H9 (cell line): ENCODE results near the gene MRI1. TPM values are rescaled to one million over a fixed set of nuclear protein-coding genes. Genes with fewer than 3 reads are reported as not detected.

Experiments
- DNase-seq: peaks from one replicate; pipeline ENCODE4 v3.0.0-alpha.2; 2017
- H2AFZ ChIP-seq: one replicate; pipeline ENCODE4 v1.6.1; 2013; ENCODE audit warnings: mild to moderate bottlenecking, low read length, control low read depth, moderate library complexity
- H2AK5ac ChIP-seq: 2 replicates; pipeline ENCODE4 v1.6.1; 2013; ENCODE audit warnings: low read length, control low read depth, mixed read lengths; ENCODE audit not compliant: insufficient read length
- H2BK120ac ChIP-seq: one replicate; pipeline ENCODE4 v1.6.1; 2013; ENCODE audit warnings: low read depth, mild to moderate bottlenecking, low read length, control low read depth, inconsistent platforms; ENCODE audit not compliant: poor library complexity, severe bottlenecking
- H2BK12ac ChIP-seq: 2 replicates; pipeline ENCODE4 v1.6.1; 2013; ENCODE audit warnings: low read length, control low read depth, mixed read lengths, low read depth; ENCODE audit not compliant: insufficient read length
- H2BK15ac ChIP-seq: 2 replicates; pipeline ENCODE4 v1.6.1; 2013; ENCODE audit warnings: low read depth, low read length, control low read depth
- H2BK20ac ChIP-seq: one replicate; pipeline ENCODE4 v1.6.1; 2013; ENCODE audit warnings: low read depth, mild to moderate bottlenecking, low read length, control low read depth, inconsistent platforms; ENCODE audit not compliant: poor library complexity, severe bottlenecking
- H2BK5ac ChIP-seq: 2 replicates; pipeline ENCODE4 v1.6.1; 2013; ENCODE audit warnings: low read length, control low read depth, mixed read lengths; ENCODE audit not compliant: insufficient read length
- H3K14ac ChIP-seq: 2 replicates; pipeline ENCODE4 v1.6.1; 2013; ENCODE audit warnings: low read length, control low read depth; ENCODE audit not compliant: insufficient read depth
- H3K18ac ChIP-seq: 2 replicates; pipeline ENCODE4 v1.6.1; 2013; ENCODE audit warnings: low read depth, mild to moderate bottlenecking, mixed read lengths, low read length, control low read depth; ENCODE audit not compliant: insufficient read length
- H3K23ac ChIP-seq: 2 replicates; pipeline ENCODE4 v1.6.1; 2013; ENCODE audit warnings: low read length, control low read depth, mixed read lengths, low read depth; ENCODE audit not compliant: insufficient read length
- H3K23me2 ChIP-seq: 2 replicates; pipeline ENCODE4 v1.6.1; 2013; ENCODE audit warnings: low read depth, mild to moderate bottlenecking, mixed read lengths, low read length, control low read depth; ENCODE audit not compliant: insufficient read length, poor library complexity, severe bottlenecking
- H3K27ac ChIP-seq: 2 replicates; pipeline ENCODE4 v1.5.1; 2013; ENCODE audit warnings: low read length, control low read depth, mixed read lengths, low read depth; ENCODE audit not compliant: insufficient read length
- H3K27me3 ChIP-seq: 2 replicates; pipeline ENCODE4 v1.6.1; 2013; ENCODE audit warnings: low read length, control low read depth, inconsistent platforms; ENCODE audit not compliant: insufficient read depth
- H3K4ac ChIP-seq: 2 replicates; pipeline ENCODE4 v1.6.1; 2013; ENCODE audit warnings: low read depth, mild to moderate bottlenecking, control low read depth, inconsistent platforms, low read length, moderate library complexity
- H3K4me1 ChIP-seq: 2 replicates; pipeline ENCODE4 v1.6.1; 2013; ENCODE audit warnings: low read length, control low read depth, inconsistent platforms; ENCODE audit not compliant: insufficient read depth
- H3K4me2 ChIP-seq: 2 replicates; pipeline ENCODE4 v1.6.1; 2013; ENCODE audit warnings: low read length, control low read depth, mixed read lengths; ENCODE audit not compliant: insufficient read length, insufficient read depth
- H3K56ac ChIP-seq: 2 replicates; pipeline ENCODE4 v1.6.1; 2013; ENCODE audit warnings: low read depth, mild to moderate bottlenecking, mixed read lengths, low read length, control low read depth; ENCODE audit not compliant: insufficient read length
- H3K79me1 ChIP-seq: 2 replicates; pipeline ENCODE4 v1.6.1; 2013; ENCODE audit warnings: low read depth, mild to moderate bottlenecking, moderate library complexity, low read length, control low read depth, inconsistent platforms; ENCODE audit not compliant: insufficient read depth, poor library complexity, severe bottlenecking
- H3K79me2 ChIP-seq: 2 replicates; pipeline ENCODE4 v1.6.1; 2013; ENCODE audit warnings: low read length, control low read depth, inconsistent platforms; ENCODE audit not compliant: insufficient read depth
- H3K9ac ChIP-seq: 2 replicates; pipeline ENCODE4 v1.6.1; 2013; ENCODE audit warnings: low read length, control low read depth, mixed read lengths; ENCODE audit not compliant: insufficient read length; ENCODE audit errors: extremely low read depth
- H3K9me3 ChIP-seq: one replicate; pipeline ENCODE4 v1.6.1; 2013; ENCODE audit warnings: low read depth, low read length, inconsistent platforms; ENCODE audit not compliant: control insufficient read depth
- H3T11ph ChIP-seq: one replicate; pipeline ENCODE4 v1.6.1; 2013; ENCODE audit warnings: mild to moderate bottlenecking, low read length, control low read depth, inconsistent platforms
- H4K20me1 ChIP-seq: one replicate; pipeline ENCODE4 v1.6.1; 2013; ENCODE audit not compliant: control insufficient read depth, insufficient read length, insufficient read depth
- H4K5ac ChIP-seq: 2 replicates; pipeline ENCODE4 v1.6.1; 2013; ENCODE audit warnings: low read depth, mild to moderate bottlenecking, mixed read lengths, low read length, control low read depth; ENCODE audit not compliant: insufficient read length
- H4K8ac ChIP-seq: replicated peaks from 2 replicates; pipeline ENCODE4 v1.6.1; 2013; ENCODE audit warnings: low read length, control low read depth, mixed read lengths, low read depth; ENCODE audit not compliant: insufficient read length
- H4K91ac ChIP-seq: 2 replicates; pipeline ENCODE4 v1.6.1; 2013; ENCODE audit warnings: low read depth, mild to moderate bottlenecking, moderate library complexity, mixed read lengths, low read length, control low read depth; ENCODE audit not compliant: insufficient read length
- H3K27ac Mint-ChIP-seq, 3 experiments: 2 replicates in 2 of 3; 3 replicates in 1 of 3; pipeline ENCODE4 v1.8.0; 2020 to 2021; ENCODE audit warnings: mixed read lengths in 3 of 3, mild to moderate bottlenecking in 1 of 3, moderate library complexity in 1 of 3
- H3K27me3 Mint-ChIP-seq: 2 replicates; pipeline ENCODE4 v1.8.0; 2021; ENCODE audit warnings: low read depth, mild to moderate bottlenecking, moderate library complexity, mixed read lengths
- H3K36me3 Mint-ChIP-seq, 3 experiments: 2 replicates in 2 of 3; 3 replicates in 1 of 3; pipeline ENCODE4 v1.8.0; 2020 to 2021; ENCODE audit warnings: low read depth in 3 of 3, mixed read lengths in 3 of 3; ENCODE audit not compliant: insufficient read depth in 1 of 3
- H3K4me1 Mint-ChIP-seq, 2 experiments: 2 replicates each; pipeline ENCODE4 v1.8.0; 2020; ENCODE audit warnings: mixed read lengths in 2 of 2
- H3K4me3 Mint-ChIP-seq, 2 experiments: 2 replicates in 1 of 2; 3 replicates in 1 of 2; pipeline ENCODE4 v1.8.0; 2020 to 2021; ENCODE audit warnings: mild to moderate bottlenecking in 2 of 2, mixed read lengths in 2 of 2, moderate library complexity in 1 of 2
- H3K9me3 Mint-ChIP-seq, 2 experiments: 2 replicates in 1 of 2; 3 replicates in 1 of 2; pipeline ENCODE4 v1.8.0; 2020; ENCODE audit warnings: mild to moderate bottlenecking in 2 of 2, mixed read lengths in 2 of 2, moderate library complexity in 1 of 2
- CTCF ChIP-seq: fragments of 200-600 bp; sonication (generic); conservative IDR thresholded peaks from 3 replicates; pipeline ENCODE4 v1.8.0; 2021; ENCODE audit warnings: antibody characterized with exemption, mild to moderate bottlenecking
- WGBS: extraction: QIAGEN DNeasy Blood & Tissue Kit; methylation state at CpG from one replicate; pipeline ENCODE4 v1.1.7; 2013; ENCODE audit warnings: missing lambda C conversion rate, low lambda C conversion rate, mixed read lengths; ENCODE audit not compliant: insufficient read length; ENCODE audit errors: extremely low coverage; 5-methylcytosine and 5-hydroxymethylcytosine counted together
- total RNA-seq: library from RNA; stranded (reverse); gene quantifications from 2 replicates; pipeline ENCODE4 v1.2.1, GENCODE V29; 2021

Gene MRI1
- total RNA-seq, 1 experiment from 2014 or later: 19.5 TPM

GRCh38 chr19:13778398-13778797, 14.1 kb downstream of the MRI1 start:
- no CpG with 5 or more reads among the region's 9 CpGs for WGBS
- Mint-ChIP-seq H3K4me3 (no peak overlapping the region; a peak in 1 of 5 replicates), H3K36me3 (peaks cover 35 to 48% (median 43%) of the 10 kb centered on the region in 3 experiments), H3K27ac (no peak overlapping the region; a peak in 1 of 7 replicates), H3K4me1 (peaks cover 13 to 15% of the 10 kb centered on the region in 2 experiments), H3K27me3 (peaks cover 1% of the 10 kb centered on the region; the same call in 1 of the 2 replicates), H3K9me3 (no peaks in the 10 kb centered on the region; a peak in 1 of 5 replicates)
- no peak overlapping the region for H2BK5ac ChIP-seq
- no peak overlapping the region for H3T11ph ChIP-seq
- no peak overlapping the region for H2AK5ac ChIP-seq
- H3K56ac ChIP-seq: no peak overlapping the region
- no peaks in the 10 kb centered on the region for H3K27me3 ChIP-seq
- no peak overlapping the region for H2BK12ac ChIP-seq
- H3K23me2 ChIP-seq: no peaks in the 10 kb centered on the region
- no peaks in the 10 kb centered on the region for H4K20me1 ChIP-seq
- no peaks in the 10 kb centered on the region for H3K79me1 ChIP-seq
- H3K27ac ChIP-seq: no peak overlapping the region
- H4K91ac ChIP-seq: no peak overlapping the region
- H3K14ac ChIP-seq: no peak overlapping the region
- DNase-seq: no peak
- no peak overlapping the region for H2BK15ac ChIP-seq
- H2AFZ ChIP-seq: no peak overlapping the region
- no peak overlapping the region for H2BK20ac ChIP-seq
- no peak for TF ChIP-seq CTCF
- no peak overlapping the region for H3K23ac ChIP-seq
- H2BK120ac ChIP-seq: no peak overlapping the region
- no peak overlapping the region for H4K8ac ChIP-seq
- H3K9ac ChIP-seq: no peak overlapping the region
- peaks cover 11% of the 10 kb centered on the region; the same call in 1 of the 2 replicates for H3K79me2 ChIP-seq
- no peak overlapping the region for H3K18ac ChIP-seq
- no peaks in the 10 kb centered on the region for H3K9me3 ChIP-seq
- H3K4me1 ChIP-seq: peaks cover 5% of the 10 kb centered on the region
- H3K4me2 ChIP-seq: no peak overlapping the region
- H4K5ac ChIP-seq: no peak overlapping the region
- no peak overlapping the region for H3K4ac ChIP-seq
